DOHH2 (cell line): ENCODE measurements around the gene AASDHPPT.

Experiments
- H3F3A ChIP-seq: fragments of 200-600 bp; sonication (generic), shearing (Covaris generic); 2 replicates; pipeline ENCODE4 v1.6.0; 2016; ENCODE audit warnings: antibody characterized with exemption, mild to moderate bottlenecking; ENCODE audit not compliant: control insufficient read depth, insufficient read depth
- H3K27ac ChIP-seq: fragments of 200-600 bp; sonication (generic); 2 replicates; pipeline ENCODE4 v1.5.1; 2014; ENCODE audit warnings: low read depth, mild to moderate bottlenecking, low read length, moderate library complexity
- H3K27me3 ChIP-seq: fragments of 200-600 bp; sonication (generic); 2 replicates; pipeline ENCODE4 v1.6.1; 2014; ENCODE audit warnings: mild to moderate bottlenecking, low read length, mixed read lengths; ENCODE audit not compliant: control insufficient read depth
- H3K36me3 ChIP-seq: fragments of 200-600 bp; sonication (generic); 2 replicates; pipeline ENCODE4 v1.6.1; 2014; ENCODE audit warnings: mild to moderate bottlenecking, low read length, moderate library complexity, mixed read lengths; ENCODE audit not compliant: control insufficient read depth
- H3K4me1 ChIP-seq: fragments of 200-600 bp; sonication (generic); 2 replicates; pipeline ENCODE4 v1.6.1; 2014; ENCODE audit warnings: mild to moderate bottlenecking, low read length, mixed read lengths; ENCODE audit not compliant: control insufficient read depth
- H3K4me2 ChIP-seq: fragments of 200-600 bp; sonication (generic); 2 replicates; pipeline ENCODE4 v1.6.0; 2014; ENCODE audit warnings: mild to moderate bottlenecking, low read length, moderate library complexity
- H3K4me3 ChIP-seq: fragments of 200-600 bp; sonication (generic); 2 replicates; pipeline ENCODE4 v1.5.1; 2014; ENCODE audit warnings: mild to moderate bottlenecking, low read length, mixed read lengths
- H3K79me2 ChIP-seq: fragments of 200-600 bp; sonication (generic); 2 replicates; pipeline ENCODE4 v1.6.1; 2014; ENCODE audit warnings: mild to moderate bottlenecking, low read length, mixed read lengths; ENCODE audit not compliant: control insufficient read depth
- H3K9me2 ChIP-seq: fragments of 200-600 bp; sonication (generic); replicated peaks from 2 replicates; pipeline ENCODE4 v1.6.1; 2014; ENCODE audit warnings: mild to moderate bottlenecking, low read length, mixed read lengths; ENCODE audit not compliant: control insufficient read depth
- H3K9me3 ChIP-seq: fragments of 200-600 bp; sonication (generic); 2 replicates; pipeline ENCODE4 v1.6.1; 2014; ENCODE audit warnings: antibody characterized with exemption, low read length, mixed read lengths; ENCODE audit not compliant: control insufficient read depth, insufficient read depth
- H4K20me1 ChIP-seq: fragments of 200-600 bp; sonication (generic); 2 replicates; pipeline ENCODE4 v1.6.0; 2014; ENCODE audit warnings: low read depth, mild to moderate bottlenecking, antibody characterized with exemption, low read length, moderate library complexity; ENCODE audit not compliant: control insufficient read depth, insufficient read depth
- CTCF ChIP-seq: fragments of 200-600 bp; sonication (generic); IDR thresholded peaks from one replicate; pipeline ENCODE4 v1.5.1; 2014; ENCODE audit warnings: antibody characterized with exemption, mild to moderate bottlenecking, low read depth, low read length; ENCODE audit not compliant: poor library complexity, severe bottlenecking
- EZH2phosphoT487 ChIP-seq: fragments of 200-600 bp; sonication (generic); IDR thresholded peaks from 2 replicates; pipeline ENCODE4 v1.6.1; 2017; ENCODE audit warnings: borderline replicate concordance, mild to moderate bottlenecking, antibody characterized with exemption, low read length, moderate library complexity, mixed read lengths

Gene AASDHPPT

GRCh38 chr11:106087815-106088435 is 10.5 kb downstream of the AASDHPPT start:
- no peaks in the 10 kb centered on the region for H3K9me2 ChIP-seq
- no peaks in the 10 kb centered on the region for H3K27me3 ChIP-seq
- peaks cover 8% of the 10 kb centered on the region; the same call in 1 of the 2 replicates for H4K20me1 ChIP-seq
- no peak overlapping the region for H3K4me3 ChIP-seq
- peak overlapping the region; percentile 21 for H3K4me2 ChIP-seq
- peaks cover 7% of the 10 kb centered on the region for H3F3A ChIP-seq
- H3K36me3 ChIP-seq: peaks cover 73% of the 10 kb centered on the region
- peaks cover 90% of the 10 kb centered on the region for H3K79me2 ChIP-seq
- H3K27ac ChIP-seq: no peak overlapping the region
- H3K4me1 ChIP-seq: peaks cover 7% of the 10 kb centered on the region
- H3K9me3 ChIP-seq: no peaks in the 10 kb centered on the region
- TF ChIP-seq CTCF (peak; percentile 84), EZH2phosphoT487 (no peak)

GRCh38 chr11:106088896-106089295 is 11.4 kb downstream of the AASDHPPT start:
- Histone ChIP-seq H3K9me3 (no peaks in the 10 kb centered on the region), H3K27ac (no peak overlapping the region), H3K4me1 (peaks cover 7% of the 10 kb centered on the region), H3K9me2 (no peaks in the 10 kb centered on the region), H3K4me2 (no peak overlapping the region), H3F3A (peaks cover 7% of the 10 kb centered on the region), H3K27me3 (no peaks in the 10 kb centered on the region), H4K20me1 (peaks cover 8% of the 10 kb centered on the region; the same call in 1 of the 2 replicates), H3K36me3 (peaks cover 74% of the 10 kb centered on the region), H3K4me3 (no peak overlapping the region), H3K79me2 (peaks cover 82% of the 10 kb centered on the region)
- TF ChIP-seq EZH2phosphoT487 (no peak), CTCF (no peak)

GRCh38 chr11:106091480-106092123 is 14.1 kb downstream of the AASDHPPT start:
- Histone ChIP-seq H3K4me2 (no peak overlapping the region), H3K79me2 (peaks cover 57% of the 10 kb centered on the region), H3K4me1 (peaks cover 7% of the 10 kb centered on the region), H3K27me3 (no peaks in the 10 kb centered on the region), H3K36me3 (peaks cover 84% of the 10 kb centered on the region), H3F3A (peaks cover 3% of the 10 kb centered on the region), H3K9me2 (no peaks in the 10 kb centered on the region), H3K4me3 (no peak overlapping the region), H4K20me1 (peaks cover 8% of the 10 kb centered on the region; the same call in 1 of the 2 replicates), H3K27ac (no peak overlapping the region), H3K9me3 (no peaks in the 10 kb centered on the region)
- no peak for TF ChIP-seq EZH2phosphoT487

- Histone ChIP-seq H3F3A (no peaks in the 10 kb centered on the region; the same call in 1 of the 2 replicates), H3K79me2 (peaks cover 48% of the 10 kb centered on the region), H3K9me2 (no peaks in the 10 kb centered on the region), H3K4me2 (no peak overlapping the region), H3K27ac (no peak overlapping the region), H3K27me3 (no peaks in the 10 kb centered on the region), H3K9me3 (no peaks in the 10 kb centered on the region), H3K36me3 (peaks cover 90% of the 10 kb centered on the region), H4K20me1 (peaks cover 8% of the 10 kb centered on the region; the same call in 1 of the 2 replicates), H3K4me3 (no peak overlapping the region), H3K4me1 (peaks cover 4% of the 10 kb centered on the region; the same call in 1 of the 2 replicates)
- TF ChIP-seq CTCF: no peak
- TF ChIP-seq EZH2phosphoT487: no peak
Measured at GRCh38 chr11:106092446-106092845, 15.0 kb downstream of the AASDHPPT start.
